Activated CD4-positive, alpha-beta T cell treated with anti-CD3 and anti-CD28 coated beads for 36 hours (primary cell): ENCODE measurements around the gene MED12L. TPM values are rescaled to one million over a fixed set of nuclear protein-coding genes. Genes with fewer than 3 reads are reported as not detected.
A peak's percentile ranks its signal among the peaks of the same experiment; 100 is the strongest.

Experiments used
- ATAC-seq: fragments of 200-7000 bp; cut with Tn5 transposase; one replicate; pipeline ENCODE4 v1.10.0; 2021; ENCODE audit warnings: mild to moderate bottlenecking, moderate library complexity
- CTCF ChIA-PET: fragments of 350-600 bp; sonication (Branson Sonifier 250); formaldehyde crosslinking; loops from one replicate; lab custom pipeline; 2021; ENCODE audit warnings: antibody characterized with exemption; lab: Charles Lee
- POLR2A ChIA-PET: fragments of 350-600 bp; sonication (Branson Sonifier 250); formaldehyde crosslinking; loops from one replicate; lab custom pipeline; 2021; ENCODE audit warnings: antibody characterized with exemption, inconsistent platforms; lab: Charles Lee
- DNase-seq: peaks from one replicate; pipeline ENCODE4 v3.0.0-alpha.2; 2020
- H3K27ac Mint-ChIP-seq: one replicate; pipeline ENCODE4 v1.8.0; 2021; ENCODE audit warnings: mixed read lengths
- H3K27me3 Mint-ChIP-seq: one replicate; pipeline ENCODE4 v1.8.0; 2021; ENCODE audit warnings: mixed read lengths
- H3K36me3 Mint-ChIP-seq: one replicate; pipeline ENCODE4 v1.8.0; 2021; ENCODE audit warnings: low read depth, mixed read lengths
- H3K4me1 Mint-ChIP-seq: one replicate; pipeline ENCODE4 v1.8.0; 2021; ENCODE audit warnings: mixed read lengths
- H3K4me3 Mint-ChIP-seq: one replicate; pipeline ENCODE4 v1.8.0; 2021; ENCODE audit warnings: mild to moderate bottlenecking, moderate library complexity, mixed read lengths
- H3K9me3 Mint-ChIP-seq: one replicate; pipeline ENCODE4 v1.8.0; 2021; ENCODE audit warnings: low read depth, mixed read lengths
- intact Hi-C, 2 experiments: fragments of 100-400 bp; cut with DNase I in 1 of 2; cut with micrococcal nuclease in 1 of 2; formaldehyde crosslinking; loops; one replicate each; pipeline versions ENCODE4 v1.14.2 to v1.15.1; 2022 to 2024; cut with DNase I, micrococcal nuclease
- total RNA-seq, 2 experiments: library from RNA; stranded (reverse); gene quantifications; one replicate each; pipeline ENCODE4 v1.2.3, GENCODE V29; 2021

The MED12L gene
- total RNA-seq, 2 experiments from 2014 or later = 2.4 to 3.0 TPM

DNA sequence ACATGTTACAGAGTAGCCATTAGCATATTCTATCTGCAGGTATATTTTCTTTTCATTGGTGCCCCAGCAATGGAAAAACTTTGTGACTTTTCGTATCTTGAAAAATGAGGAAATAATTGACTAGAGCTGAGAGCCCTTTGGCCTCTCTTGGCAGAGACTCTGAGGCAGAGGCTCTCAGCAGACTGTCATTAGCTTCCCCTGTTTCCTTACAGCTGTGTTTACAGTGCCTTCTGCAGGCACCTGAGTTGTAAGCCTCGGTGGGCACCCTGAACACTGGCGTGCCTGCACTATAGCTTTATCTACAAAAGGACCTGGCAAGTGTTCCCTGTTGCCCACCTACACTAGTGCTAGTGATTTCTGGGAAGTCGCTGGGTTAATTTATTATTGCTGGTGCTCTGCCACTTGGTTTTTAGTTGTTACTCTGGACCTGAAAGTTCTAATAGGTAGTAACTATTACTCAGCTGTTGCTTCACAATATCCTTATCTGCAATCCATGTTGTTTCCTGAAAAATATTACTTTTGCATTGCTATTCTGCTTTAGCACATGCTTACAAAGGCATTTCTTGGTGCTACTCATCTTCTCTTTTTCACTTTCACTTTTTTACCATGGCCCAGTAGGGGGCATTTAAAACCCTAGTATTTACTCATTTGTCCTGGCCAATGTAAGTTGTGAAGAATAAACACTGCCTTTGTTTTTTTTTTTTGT lies 125.4 kb downstream of the MED12L start:
- peak; percentile 38 for ATAC-seq
- H3K27me3 Mint-ChIP-seq = no peaks in the 10 kb centered on the region
- peaks cover 58% of the 10 kb centered on the region for H3K4me1 Mint-ChIP-seq
- ChIA-PET CTCF (interaction anchor here (0.9 to 7.7 kb wide), 5 partner anchors 10 to 1094 kb away, joined by 3 to 61 read pairs (median 13); no protein-coding TSS in a partner anchor), POLR2A (no interaction called here)
- DNase-seq = peak; percentile 20
- peak overlapping the region; percentile 89 for H3K27ac Mint-ChIP-seq
- H3K9me3 Mint-ChIP-seq = no peaks in the 10 kb centered on the region
- H3K36me3 Mint-ChIP-seq = peaks cover 4% of the 10 kb centered on the region
- H3K4me3 Mint-ChIP-seq = peak overlapping the region; percentile 41
- intact Hi-C loops = no loop called here

DNA sequence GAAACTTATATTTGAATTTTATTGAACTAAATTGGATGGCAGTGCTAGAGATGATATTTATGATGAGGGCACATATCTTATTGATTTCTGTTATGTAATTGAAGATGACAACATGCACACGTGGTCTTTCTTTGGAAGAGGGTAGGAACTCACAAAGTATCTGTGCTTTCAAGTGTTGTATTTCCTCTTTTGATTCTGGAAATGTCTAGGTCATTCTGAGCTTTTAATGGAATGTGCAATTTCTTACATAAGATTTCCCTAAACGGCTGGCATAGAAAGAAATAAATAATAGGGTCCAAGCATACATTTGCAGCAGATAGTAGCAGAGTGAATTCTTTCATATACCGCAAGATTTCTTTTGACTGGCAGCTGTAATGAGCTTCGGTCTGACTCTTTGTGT lies 127.7 kb downstream of the MED12L start:
- POLR2A ChIA-PET = no interaction called here
- no peaks in the 10 kb centered on the region for H3K9me3 Mint-ChIP-seq
- no peak for ATAC-seq
- intact Hi-C loops = no loop called here
- CTCF ChIA-PET = interaction anchor here (7.7 kb wide), 1 partner anchor 13 kb away, joined by 61 read pairs; no protein-coding TSS in a partner anchor
- no peak for DNase-seq
- no peaks in the 10 kb centered on the region for H3K36me3 Mint-ChIP-seq
- H3K27ac Mint-ChIP-seq = no peak overlapping the region
- peaks cover 47% of the 10 kb centered on the region for H3K4me1 Mint-ChIP-seq
- H3K27me3 Mint-ChIP-seq = no peaks in the 10 kb centered on the region
- no peak overlapping the region for H3K4me3 Mint-ChIP-seq

DNA sequence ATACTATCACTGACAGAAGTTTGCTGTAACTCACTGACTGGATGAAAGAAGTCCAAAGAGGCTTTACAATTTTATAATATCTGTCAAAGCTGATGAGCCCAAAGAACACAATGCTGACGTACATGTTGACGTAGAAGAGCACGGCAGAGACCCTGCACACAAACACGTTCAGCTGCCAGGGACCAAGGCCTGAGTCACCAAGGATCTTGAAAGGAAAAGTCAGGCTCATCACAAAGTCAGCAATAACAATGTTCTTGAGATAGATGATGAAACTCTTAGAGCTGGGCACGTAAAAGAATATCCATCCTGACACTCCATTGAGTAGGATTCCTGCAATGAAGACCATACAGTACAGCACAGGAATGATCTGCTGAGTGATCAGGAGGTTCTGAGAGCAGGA lies 128.4 kb downstream of the MED12L start:
- H3K4me3 Mint-ChIP-seq = no peak overlapping the region
- ChIA-PET POLR2A (no interaction called here), CTCF (interaction anchor here (7.7 kb wide), 1 partner anchor 12 kb away, joined by 61 read pairs; no protein-coding TSS in a partner anchor)
- no peaks in the 10 kb centered on the region for H3K27me3 Mint-ChIP-seq
- H3K9me3 Mint-ChIP-seq = no peaks in the 10 kb centered on the region
- intact Hi-C loops = no loop called here
- DNase-seq (no peak), ATAC-seq (no peak)
- H3K4me1 Mint-ChIP-seq = peaks cover 44% of the 10 kb centered on the region
- H3K36me3 Mint-ChIP-seq = no peaks in the 10 kb centered on the region
- no peak overlapping the region for H3K27ac Mint-ChIP-seq

DNA sequence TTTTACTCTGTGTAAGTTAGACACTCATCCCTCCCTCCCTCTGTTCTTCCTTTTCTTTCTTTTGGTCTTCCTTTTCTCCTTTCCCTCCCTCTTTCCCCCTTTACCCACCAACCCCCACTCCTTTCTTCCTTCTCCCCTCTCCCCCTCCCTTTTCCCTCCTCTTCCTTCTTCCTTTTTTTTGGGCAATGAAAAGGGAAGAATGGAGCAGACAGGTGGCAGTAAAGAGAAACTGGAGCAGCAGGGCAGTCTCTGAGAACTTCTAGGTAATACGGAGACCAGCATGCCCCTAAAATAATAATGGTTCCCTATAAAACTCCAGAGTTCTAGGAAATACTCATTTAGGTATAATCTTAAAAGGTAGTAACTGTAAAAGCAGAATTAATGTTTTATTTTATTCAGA lies 129.0 kb downstream of the MED12L start:
- H3K27ac Mint-ChIP-seq = no peak overlapping the region
- POLR2A ChIA-PET = no interaction called here

DNA sequence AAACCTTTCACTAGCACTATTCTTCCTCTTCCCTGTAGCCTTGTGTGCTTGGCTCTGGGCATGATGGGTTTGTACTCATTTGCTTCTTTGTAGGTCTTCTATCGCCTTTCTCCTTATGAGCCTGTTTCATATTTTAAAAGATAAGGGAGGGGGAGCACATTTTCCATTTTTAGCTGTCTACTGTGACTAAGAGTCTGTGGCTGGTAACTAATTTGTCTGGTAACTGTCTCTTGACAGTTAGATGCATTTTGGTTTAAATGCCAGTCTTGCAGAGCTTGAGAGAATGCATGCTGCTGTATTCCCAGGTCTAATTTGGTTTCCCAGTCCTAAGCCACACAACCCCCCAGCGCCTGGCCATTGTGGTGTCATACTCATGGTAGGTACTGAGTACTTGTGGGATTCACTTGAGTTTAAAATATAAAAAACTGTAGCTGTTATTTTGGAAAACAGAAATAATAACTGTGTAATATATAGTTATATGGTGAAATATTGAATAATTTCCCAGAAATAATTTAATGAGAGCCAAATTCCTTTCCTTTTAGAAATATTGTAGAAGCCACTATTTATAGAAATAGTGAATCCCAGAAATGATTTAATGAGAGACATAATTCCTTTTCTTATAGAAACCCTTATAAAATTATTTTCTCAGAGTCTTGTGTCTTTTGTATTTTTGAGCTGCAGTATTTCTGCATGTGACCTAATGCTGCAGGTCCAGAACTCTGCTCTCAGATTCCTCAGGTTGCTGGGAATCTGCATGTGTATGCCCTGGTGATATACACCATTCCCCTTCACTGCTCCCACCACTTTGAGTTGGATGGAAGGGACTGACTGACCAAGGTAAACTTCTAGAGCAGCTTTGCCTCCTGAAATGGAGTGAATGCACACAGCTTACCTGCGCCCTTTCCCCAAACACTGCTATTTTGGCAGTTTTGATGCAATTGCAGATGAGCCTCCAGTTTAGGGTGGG lies 131.5 kb downstream of the MED12L start:
- CTCF ChIA-PET = interaction anchor here (0.6 to 5.5 kb wide), 6 partner anchors 10 to 111 kb away, joined by 3 to 30 read pairs (median 5); no protein-coding TSS in a partner anchor
- Mint-ChIP-seq H3K4me3 (no peak overlapping the region), H3K27me3 (no peaks in the 10 kb centered on the region), H3K27ac (no peak overlapping the region), H3K36me3 (peaks cover 11% of the 10 kb centered on the region), H3K4me1 (peaks cover 26% of the 10 kb centered on the region), H3K9me3 (peaks cover 9% of the 10 kb centered on the region)
- POLR2A ChIA-PET = interaction anchor here (0.7 kb wide), 1 partner anchor 1001 kb away, joined by 3 read pairs; no protein-coding TSS in a partner anchor
- no peak for DNase-seq
- ATAC-seq = peak; percentile 55
- intact Hi-C loops = no loop called here

More for the DNA sequence above, 129.0 kb downstream of the MED12L start:
- DNase-seq = no peak
- no peaks in the 10 kb centered on the region for H3K9me3 Mint-ChIP-seq
- H3K4me1 Mint-ChIP-seq = peaks cover 44% of the 10 kb centered on the region
- intact Hi-C loops = no loop called here
- CTCF ChIA-PET = interaction anchor here (1.1 to 5.5 kb wide), 2 partner anchors 13 to 47 kb away, joined by 3 to 26 read pairs; no protein-coding TSS in a partner anchor
- no peak for ATAC-seq
- no peaks in the 10 kb centered on the region for H3K36me3 Mint-ChIP-seq
- H3K4me3 Mint-ChIP-seq = no peak overlapping the region
- H3K27me3 Mint-ChIP-seq = no peaks in the 10 kb centered on the region

DNA sequence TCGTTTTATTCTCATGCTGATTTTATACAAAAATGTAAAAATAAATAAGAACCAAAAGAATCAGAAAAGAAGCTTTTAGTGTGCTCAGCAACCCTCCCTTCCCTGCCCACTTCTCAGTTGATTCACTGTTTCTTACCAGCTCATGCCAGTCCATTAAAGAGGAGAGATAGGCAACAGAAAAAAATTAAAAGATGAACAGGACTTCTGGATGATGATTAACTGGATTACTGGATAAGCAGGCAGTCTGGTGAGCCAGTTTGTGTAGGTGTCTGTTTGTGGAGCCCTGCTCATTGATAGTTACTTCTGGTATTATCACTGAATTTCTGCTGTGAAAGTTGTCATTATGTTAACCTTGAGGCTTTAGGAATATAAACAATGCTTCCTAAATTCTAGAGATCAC lies 132.7 kb downstream of the MED12L start:
- no peak overlapping the region for H3K27ac Mint-ChIP-seq

DNA sequence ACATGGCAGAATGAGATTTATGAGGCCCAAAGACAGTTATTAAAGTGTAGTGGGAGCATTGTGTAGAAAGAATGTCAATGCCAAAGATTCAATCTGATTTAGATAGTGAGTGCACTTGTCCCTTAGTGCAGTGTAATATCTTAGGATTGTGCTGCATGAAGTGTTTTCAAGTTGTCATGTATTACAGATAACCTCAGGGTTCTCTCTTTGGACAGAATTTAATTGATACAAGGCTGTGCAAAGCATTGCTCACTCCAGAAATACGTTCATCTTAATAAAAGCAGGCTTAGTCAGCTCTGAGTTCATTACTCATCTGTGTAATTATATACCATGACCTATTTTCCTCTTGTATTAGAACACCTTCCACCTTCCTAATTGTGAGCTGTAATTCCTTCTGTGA lies 133.6 kb downstream of the MED12L start:
- H3K36me3 Mint-ChIP-seq = peaks cover 17% of the 10 kb centered on the region
- peaks cover 16% of the 10 kb centered on the region for H3K9me3 Mint-ChIP-seq
- no peak for DNase-seq
- POLR2A ChIA-PET = no interaction called here
- intact Hi-C loops = no loop called here
- ATAC-seq = peak; percentile 90
- CTCF ChIA-PET = interaction anchor here (0.6 to 5.5 kb wide), 6 partner anchors 8 to 604 kb away, joined by 3 to 30 read pairs (median 4); no protein-coding TSS in a partner anchor
- no peak overlapping the region for H3K4me3 Mint-ChIP-seq
- H3K4me1 Mint-ChIP-seq = peaks cover 25% of the 10 kb centered on the region
- no peak overlapping the region for H3K27ac Mint-ChIP-seq
- H3K27me3 Mint-ChIP-seq = no peaks in the 10 kb centered on the region

More for the DNA sequence above, 132.7 kb downstream of the MED12L start:
- ChIA-PET CTCF (interaction anchor here (0.5 to 5.5 kb wide), 4 partner anchors 9 to 677 kb away, joined by 3 to 30 read pairs (median 14); no protein-coding TSS in a partner anchor), POLR2A (no interaction called here)
- ATAC-seq (no peak), DNase-seq (no peak)
- Mint-ChIP-seq H3K9me3 (peaks cover 16% of the 10 kb centered on the region), H3K4me1 (peaks cover 26% of the 10 kb centered on the region), H3K36me3 (peaks cover 17% of the 10 kb centered on the region), H3K4me3 (no peak overlapping the region), H3K27me3 (no peaks in the 10 kb centered on the region)
- intact Hi-C loops = no loop called here

DNA sequence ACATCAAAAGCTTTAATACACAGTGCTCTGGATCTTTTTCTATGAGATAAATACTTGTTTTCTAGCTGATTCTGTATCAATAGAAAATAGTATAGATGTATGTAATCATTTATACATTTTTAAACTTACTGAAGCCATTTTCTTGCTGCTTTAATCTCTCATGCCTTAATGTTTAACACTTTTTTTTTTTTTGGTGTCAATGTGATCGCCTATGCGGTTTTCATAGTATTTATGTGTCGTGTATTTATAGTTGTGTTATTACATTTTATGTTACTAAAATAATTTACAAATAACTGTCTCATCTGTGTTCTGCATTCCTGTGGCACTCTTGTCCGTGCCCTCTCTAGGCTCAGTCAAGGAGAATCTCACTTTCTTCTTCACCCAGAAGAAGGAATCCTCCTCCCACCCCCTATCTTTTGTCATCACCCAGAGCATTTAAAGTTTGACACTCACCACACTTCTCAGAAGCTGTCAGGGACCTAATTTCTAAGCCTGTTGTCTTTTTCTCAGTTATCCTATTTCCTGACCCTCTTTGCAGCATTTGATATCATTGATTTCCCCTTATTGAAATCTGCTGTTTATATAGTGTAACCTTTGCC lies 138.9 kb downstream of the MED12L start:
- Mint-ChIP-seq H3K27ac (peak overlapping the region; percentile 11), H3K4me1 (peaks cover 47% of the 10 kb centered on the region), H3K4me3 (no peak overlapping the region), H3K9me3 (peaks cover 16% of the 10 kb centered on the region), H3K36me3 (peaks cover 17% of the 10 kb centered on the region), H3K27me3 (no peaks in the 10 kb centered on the region)
- no peak for ATAC-seq
- intact Hi-C loops = no loop called here
- no peak for DNase-seq
- ChIA-PET CTCF (interaction anchor here (0.6 to 8.2 kb wide), 8 partner anchors 8 to 794 kb away, joined by 3 to 124 read pairs (median 4); partner anchors contain the start of gene P2RY14), POLR2A (interaction anchor here (0.6 to 1.2 kb wide), 2 partner anchors 21 to 92 kb away, joined by 4 to 5 read pairs; partner anchors contain the start of genes GPR171 and GPR87)

DNA sequence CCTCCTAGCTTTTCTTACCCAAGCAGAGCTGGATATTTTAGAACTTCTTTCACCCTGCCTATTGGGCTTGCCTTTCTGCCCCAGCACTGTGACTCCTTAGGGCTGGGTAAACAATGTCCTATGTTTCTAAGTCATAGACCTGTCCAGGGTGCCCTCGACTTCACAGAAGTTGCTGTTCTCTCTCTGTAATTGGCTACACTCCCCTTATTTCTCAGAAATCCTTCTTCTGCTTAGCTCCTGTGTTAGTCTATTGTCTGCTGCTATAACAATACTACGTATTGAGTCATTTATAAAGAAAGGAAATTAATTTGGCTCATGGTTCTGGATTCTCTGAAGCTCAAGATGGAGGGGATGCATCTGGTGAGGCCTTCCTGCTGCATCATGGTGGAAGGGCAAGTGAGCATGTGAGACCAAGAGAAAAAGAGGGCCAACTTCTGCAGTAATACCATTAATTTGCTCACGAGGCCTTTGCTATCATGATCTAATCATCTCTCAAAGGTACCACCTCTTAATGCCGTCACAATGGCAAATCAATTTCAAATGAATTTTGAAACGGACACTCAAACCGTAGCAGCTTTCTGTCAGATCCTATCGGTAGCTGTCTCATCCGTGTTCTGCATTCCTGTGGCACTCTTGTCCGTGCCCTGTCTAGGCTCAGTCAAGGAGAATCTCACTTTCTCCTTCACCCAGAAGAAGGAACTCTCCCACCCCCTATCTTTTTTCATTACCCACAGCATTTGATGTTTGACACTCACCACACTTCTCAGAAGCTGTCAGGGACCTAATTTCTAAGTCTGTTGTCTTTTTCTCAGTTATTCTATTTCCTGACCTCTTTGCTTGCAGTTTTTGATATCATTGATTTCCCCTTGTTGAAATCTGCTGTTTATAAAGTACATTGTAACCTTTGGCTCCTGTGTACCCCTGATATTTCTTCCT lies 139.8 kb downstream of the MED12L start:
- Mint-ChIP-seq H3K4me3 (no peak overlapping the region), H3K27ac (peak overlapping the region; percentile 68), H3K27me3 (no peaks in the 10 kb centered on the region), H3K36me3 (peaks cover 17% of the 10 kb centered on the region), H3K9me3 (peaks cover 16% of the 10 kb centered on the region), H3K4me1 (peaks cover 47% of the 10 kb centered on the region)
- no peak for ATAC-seq
- no peak for DNase-seq
- CTCF ChIA-PET = interaction anchor here (0.6 to 8.2 kb wide), 16 partner anchors 8 to 793 kb away, joined by 3 to 124 read pairs (median 4); partner anchors contain the start of genes GPR171 and P2RY14
- POLR2A ChIA-PET = interaction anchor here (0.6 to 1.2 kb wide), 5 partner anchors 21 to 91 kb away, joined by 3 to 9 read pairs (median 4); partner anchors contain the start of genes GPR171 and GPR87
- intact Hi-C loops = loop anchor here in 1 of 2 experiments (5.0 kb wide), 1 partner anchor 102 kb away; the partner anchor contains the start of gene P2RY13
